K562 treated with DMSO at 1 percent for 4 hours (cell line): ENCODE results near the gene KCTD15. TPM values are rescaled to one million over a fixed set of nuclear protein-coding genes. Genes with fewer than 3 reads are reported as not detected.

Source experiments
- total RNA-seq: library from RNA; unstranded; fragments of 300-600 nt; gene quantifications from 2 replicates; pipeline ENCODE4 v1.2.3, GENCODE V29; 2022; ENCODE audit not compliant: insufficient read depth

The KCTD15 gene
- 18.3 and 23.0 TPM in 2 replicates for total RNA-seq

DNA sequence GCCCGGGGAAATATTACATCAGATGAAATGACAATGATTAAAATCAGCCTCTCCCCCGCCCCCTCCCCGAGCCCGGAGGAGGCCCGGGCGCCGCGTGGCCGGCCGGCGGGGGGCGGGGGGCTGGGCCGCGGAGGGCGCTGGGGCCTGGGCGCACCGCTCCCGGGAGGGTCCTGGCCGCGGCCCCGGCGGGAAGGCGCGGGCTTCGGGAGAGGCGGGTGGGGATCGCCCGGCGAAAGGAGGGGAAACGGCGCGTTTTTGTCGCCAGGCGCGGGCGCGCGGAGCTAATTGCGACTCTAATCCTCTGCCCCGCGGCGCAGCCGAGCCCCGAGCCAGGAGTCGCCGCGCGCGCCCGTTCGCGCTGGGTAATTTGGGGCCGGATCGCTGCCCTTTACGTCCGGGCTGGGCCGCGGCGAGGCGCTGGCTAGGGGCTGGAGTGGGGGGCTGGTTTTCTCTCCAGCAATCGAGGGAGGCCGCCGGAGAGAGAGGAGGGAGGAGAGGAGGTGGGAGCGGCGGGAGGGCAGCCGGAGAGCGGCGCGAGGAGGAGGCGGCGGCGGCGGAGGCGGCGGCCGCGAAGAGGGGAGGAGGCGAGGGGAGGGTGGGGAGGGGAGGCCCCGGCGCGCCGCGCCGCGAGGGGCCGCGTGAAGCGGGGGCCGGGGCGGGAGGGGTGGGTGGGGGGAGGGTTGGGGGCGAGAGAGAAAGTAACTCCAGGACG is at the start of gene KCTD15:
Gene KCTD15 (plus strand): TSS at position 707 of the 712 bp plus-strand sequence. CDS start 3,585 bp downstream, outside the sequence.

Other genes starting within 250 kb of the KCTD15 start
- not detected in 2 replicates for gene CHST8, start 174.9 kb upstream of the KCTD15 start, total RNA-seq